GM19372 (cell line): ENCODE results near the gene GIPR.
"Not testable (repeated sequence)": the region's sequence is repeated elsewhere in the genome, so short reads cannot be mapped to it uniquely, and the experiment has no call there.

ENCODE experiments used
- ATAC-seq: cut with Tn5 transposase; IDR thresholded peaks from one replicate; pipeline ENCODE4 v1.9.1; 2021; ENCODE audit warnings: mild to moderate bottlenecking, low read depth, moderate library complexity; ENCODE audit not compliant: unreplicated experiment

GIPR gene

DNA sequence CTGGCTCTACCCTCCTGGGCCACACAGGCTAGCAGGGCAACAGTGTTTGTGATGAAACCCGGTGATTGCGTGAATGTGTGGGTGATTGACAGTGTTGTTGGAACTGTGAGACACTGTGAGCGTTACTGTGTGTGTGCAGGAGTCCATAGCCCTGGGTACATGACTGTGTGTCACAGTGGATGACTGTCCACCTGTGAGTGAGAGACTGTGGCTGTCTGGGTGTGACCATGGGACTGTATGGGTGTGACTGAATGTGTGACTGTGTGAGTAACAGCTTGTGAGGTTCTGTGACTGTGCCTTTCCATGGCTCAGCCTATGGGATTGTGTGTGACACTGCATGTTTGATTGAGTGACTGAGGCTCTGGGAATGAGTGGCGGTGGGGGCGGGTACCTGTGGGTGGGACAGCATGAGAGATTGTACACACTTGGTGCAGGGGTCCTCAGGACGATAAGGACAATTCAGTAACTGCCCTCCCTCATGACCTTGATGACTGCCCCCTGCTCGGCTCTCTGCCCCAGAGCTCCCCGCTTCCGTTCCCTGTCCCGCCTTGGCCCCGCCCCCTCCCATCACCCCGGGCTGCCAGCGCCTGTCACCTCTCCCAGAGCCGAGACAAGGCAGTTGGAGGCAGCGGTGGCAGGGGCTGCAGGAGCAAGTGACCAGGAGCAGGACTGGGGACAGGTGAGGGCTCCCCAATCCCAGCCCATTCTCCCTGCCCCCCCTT is at the start of gene GIPR:
Gene GIPR, plus strand, starts transcription at position 602 of the 722 bp plus-strand sequence. CDS start 1,300 bp downstream, outside the sequence.
- no peak for ATAC-seq

- no peak for ATAC-seq
Measured at GRCh38 chr19:45621389-45621788, 46.6 kb upstream of the GIPR start.

GRCh38 chr19:45621976-45622503 is 46.0 kb upstream of the GIPR start:
- ATAC-seq: no peak

DNA sequence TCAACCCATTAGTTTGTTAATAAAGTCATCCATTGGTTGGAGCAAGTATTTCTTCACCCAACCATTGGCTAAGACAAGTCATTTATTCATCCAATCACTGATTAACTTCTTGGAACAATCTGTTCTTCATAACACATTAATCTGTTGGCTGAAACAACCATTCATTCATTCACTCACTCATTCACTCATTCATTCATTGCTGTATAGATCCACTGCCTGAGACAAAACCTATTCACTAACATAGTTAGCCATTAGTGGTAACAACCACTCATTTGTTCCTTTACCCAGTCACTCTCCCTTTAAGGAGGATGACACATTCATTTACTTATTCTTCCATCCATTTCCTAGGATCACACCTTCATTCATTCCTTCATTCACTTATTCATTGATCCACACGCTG is 44.0 kb upstream of the GIPR start:
- no peak for ATAC-seq

- not testable (repeated sequence) for ATAC-seq
Measured at GRCh38 chr19:45628219-45628618, 39.8 kb upstream of the GIPR start.

- ATAC-seq: no peak
Measured at GRCh38 chr19:45629704-45630103, 38.3 kb upstream of the GIPR start.

- no peak for ATAC-seq
Measured at GRCh38 chr19:45630463-45630862, 37.6 kb upstream of the GIPR start.

GRCh38 chr19:45632468-45633196 is 35.4 kb upstream of the GIPR start:
- ATAC-seq: no peak

DNA sequence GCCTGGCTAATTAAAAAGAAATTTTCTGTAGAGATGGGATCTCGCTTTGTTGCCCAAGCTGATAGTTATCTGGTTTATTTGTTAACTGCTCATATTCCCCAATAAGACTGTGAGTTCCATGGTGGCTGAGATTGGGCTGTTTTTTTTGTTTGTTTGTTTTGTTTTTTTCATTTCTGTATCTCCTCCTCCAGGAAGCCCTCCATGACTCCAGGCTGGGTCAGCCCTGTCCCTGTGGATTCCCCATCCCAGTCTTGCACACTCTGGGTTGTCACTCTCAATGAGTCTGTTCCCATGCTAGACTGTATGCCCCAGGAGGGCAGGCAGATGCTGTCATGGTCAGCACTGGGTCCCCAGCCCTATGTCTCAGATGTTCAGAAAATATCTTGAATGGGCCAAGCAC is 31.7 kb upstream of the GIPR start:
- no peak for ATAC-seq

DNA sequence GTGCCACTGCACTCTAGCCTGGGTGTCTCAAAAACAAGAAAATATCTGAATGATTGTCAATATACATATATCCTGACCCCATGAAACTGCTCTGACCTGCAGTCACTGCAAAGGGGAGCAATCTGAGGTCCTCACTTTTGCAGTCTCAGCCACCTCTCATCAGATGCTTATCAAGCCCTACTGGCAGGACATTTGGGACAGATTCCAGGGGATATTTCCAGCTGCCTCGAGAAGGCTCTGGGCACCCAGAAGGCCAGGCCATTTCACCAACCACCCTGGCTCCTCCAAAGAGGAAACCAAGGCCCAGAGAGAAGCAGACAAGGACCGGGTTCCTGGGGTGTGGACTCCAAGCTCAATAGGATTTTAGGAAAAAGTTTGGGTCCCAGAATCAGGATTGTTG is 31.1 kb upstream of the GIPR start:
- no peak for ATAC-seq

GRCh38 chr19:45637890-45638667 is 29.9 kb upstream of the GIPR start:
- ATAC-seq: no peak

GRCh38 chr19:45638930-45639729 is 28.9 kb upstream of the GIPR start, which contains the start of gene EML2:
Gene EML2, minus strand, starts transcription at chr19:45639397. Its CDS starts 21 bp downstream, at chr19:45639376.
- no peak for ATAC-seq

DNA sequence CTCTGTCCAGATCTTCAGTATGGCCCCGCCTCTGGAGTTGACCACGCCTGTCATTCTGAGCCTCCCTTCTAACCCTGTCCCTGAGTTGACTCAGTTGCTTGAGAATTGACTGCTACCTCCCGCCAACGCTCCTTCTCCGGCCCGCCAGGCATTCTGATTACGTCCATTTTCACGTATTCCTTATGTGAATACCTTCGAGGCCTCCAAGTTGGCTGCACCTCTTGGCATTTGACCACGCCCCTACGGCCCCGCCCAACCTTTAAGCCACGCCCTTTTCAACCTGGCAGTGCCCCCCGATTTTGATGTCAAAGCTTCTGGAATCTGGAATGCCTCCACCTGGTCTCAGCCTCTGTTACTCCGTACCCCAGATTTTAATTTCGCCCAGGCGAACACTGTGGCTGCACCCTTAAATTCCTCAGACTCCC is 27.2 kb upstream of the GIPR start:
- no peak for ATAC-seq

DNA sequence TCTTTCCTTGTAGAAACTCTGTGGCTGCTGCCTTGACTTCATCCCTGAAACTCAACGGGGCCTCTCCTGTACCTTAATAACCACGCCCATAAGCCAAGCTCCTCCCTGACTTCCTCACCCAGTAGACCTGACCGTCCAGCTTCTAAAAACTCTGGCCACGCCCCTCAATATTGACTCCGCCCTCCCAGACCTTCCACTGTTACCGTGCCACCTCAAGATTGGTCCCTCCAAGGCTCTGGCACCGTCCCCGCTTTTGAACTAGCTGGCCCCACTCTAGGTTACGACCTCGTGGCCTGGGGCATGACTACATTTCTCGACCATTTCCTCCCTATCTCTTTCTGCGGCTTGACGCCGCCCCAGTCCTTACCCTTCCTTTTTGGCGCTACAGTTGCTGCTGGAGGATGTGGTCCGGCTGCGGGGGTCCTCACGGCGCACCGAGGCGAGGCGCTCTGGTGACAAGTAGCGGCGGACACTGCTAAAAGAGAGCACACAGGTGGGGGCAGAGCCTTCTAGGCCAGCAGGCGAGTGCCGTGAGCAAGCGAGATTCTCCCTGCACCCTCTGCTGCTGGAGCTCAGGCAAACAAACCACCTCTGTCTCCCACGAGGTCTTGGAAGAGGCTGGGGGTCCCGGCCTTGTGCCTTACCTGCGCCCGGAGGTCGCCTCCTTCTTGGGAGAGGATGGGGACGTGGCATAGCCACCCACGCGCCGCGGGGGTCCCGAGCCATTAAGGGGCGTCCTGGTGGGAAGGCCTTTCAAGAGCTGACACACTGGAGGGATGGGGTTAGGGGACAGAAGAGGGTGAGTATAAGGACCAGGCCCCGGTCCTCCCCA is 26.5 kb upstream of the GIPR start:
- ATAC-seq: no peak

DNA sequence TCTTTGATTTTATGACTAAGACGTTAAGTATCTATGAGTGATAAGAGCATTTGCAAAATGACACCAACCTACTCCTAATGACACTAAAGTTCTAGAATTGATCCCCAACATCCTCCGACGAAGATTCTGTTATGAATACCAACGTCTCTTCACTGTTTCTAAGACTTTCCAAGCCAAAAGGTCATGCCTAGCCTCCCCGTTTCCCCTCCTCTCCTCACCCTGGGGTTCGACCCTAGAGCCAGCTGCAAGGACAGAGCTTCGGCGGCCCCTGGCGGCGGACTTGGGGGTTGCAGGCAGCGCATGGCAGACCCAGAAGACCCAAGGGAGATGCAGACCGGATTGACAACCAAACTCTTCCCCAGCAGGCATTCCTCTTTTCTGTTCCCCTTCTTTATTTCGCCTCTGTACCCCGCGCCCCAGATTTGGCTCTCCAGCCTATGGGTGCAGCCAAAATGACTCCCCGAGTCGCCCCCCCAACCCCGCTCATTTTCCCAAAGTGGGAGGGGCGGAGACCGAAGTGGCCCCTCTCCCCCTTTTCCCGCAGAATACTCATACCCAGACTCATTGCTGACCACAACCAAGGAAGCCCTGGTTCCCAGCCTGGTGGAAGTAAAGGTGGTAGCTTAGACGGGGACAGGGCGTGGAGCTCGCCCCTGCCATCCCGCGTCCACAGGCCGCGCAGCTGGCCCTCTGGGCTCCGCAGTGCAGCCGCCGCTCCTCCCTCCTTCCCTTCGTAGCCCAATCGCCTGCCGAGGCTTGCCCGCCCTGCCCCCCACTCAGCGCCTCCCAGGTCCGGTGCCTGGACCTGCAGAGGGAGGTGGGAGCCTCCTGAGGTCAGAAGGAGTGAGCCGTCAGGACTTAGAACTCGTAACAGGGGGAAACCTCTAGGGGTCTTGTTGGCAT is 24.7 kb upstream of the GIPR start:
- no peak for ATAC-seq

DNA sequence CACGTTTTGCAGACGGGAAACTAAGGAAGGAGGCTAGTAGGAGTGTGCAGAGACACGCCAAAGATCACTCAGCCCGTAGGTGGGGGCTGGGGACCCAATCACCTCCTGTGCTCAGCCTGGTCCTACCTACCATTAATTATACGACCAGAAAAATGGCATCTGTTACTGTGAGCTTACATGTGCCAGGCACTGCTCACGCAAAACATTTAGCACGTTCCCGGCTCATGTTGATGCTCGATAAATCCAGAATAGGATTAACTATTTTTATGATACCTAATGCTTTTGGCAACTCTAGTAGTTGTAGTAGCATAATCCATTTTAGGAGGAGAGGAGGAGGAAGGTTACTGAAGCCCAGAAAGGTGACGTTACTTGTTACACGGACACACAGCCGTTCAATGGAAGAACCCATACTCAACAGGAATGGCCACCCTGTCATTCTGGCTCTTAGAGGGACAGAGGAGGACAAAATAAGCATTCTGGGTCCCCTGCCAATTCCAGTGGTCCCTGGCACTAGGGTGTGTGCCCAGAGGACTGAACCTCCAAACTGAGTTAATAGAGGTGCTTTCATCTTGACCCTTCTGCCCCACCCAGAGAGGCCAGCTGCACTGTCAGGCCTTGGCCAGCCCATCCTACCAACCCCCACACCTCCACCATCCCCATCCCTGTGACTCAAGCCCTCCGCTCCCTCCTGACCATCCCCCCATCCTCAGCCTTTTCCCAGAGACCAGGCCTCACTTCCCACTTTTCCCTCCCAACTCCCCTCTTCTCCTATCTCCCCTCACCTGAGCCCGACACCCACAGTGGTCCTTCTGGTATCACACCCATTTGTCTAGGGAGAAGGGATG is 23.9 kb upstream of the GIPR start:
- no peak for ATAC-seq

GRCh38 chr19:45645068-45645630 is 22.9 kb upstream of the GIPR start:
- ATAC-seq: no peak
